Activated T-cell treated with anti-CD3 and anti-CD28 coated beads for 4 hours (primary cell): ENCODE measurements around the gene ATF6B.
"Not testable (repeated sequence)": the region's sequence is repeated elsewhere in the genome, so short reads cannot be mapped to it uniquely, and the experiment has no call there.

Source experiments
- DNase-seq: peaks from one replicate; pipeline ENCODE4 v3.0.0-alpha.2; 2020

ATF6B gene

DNA sequence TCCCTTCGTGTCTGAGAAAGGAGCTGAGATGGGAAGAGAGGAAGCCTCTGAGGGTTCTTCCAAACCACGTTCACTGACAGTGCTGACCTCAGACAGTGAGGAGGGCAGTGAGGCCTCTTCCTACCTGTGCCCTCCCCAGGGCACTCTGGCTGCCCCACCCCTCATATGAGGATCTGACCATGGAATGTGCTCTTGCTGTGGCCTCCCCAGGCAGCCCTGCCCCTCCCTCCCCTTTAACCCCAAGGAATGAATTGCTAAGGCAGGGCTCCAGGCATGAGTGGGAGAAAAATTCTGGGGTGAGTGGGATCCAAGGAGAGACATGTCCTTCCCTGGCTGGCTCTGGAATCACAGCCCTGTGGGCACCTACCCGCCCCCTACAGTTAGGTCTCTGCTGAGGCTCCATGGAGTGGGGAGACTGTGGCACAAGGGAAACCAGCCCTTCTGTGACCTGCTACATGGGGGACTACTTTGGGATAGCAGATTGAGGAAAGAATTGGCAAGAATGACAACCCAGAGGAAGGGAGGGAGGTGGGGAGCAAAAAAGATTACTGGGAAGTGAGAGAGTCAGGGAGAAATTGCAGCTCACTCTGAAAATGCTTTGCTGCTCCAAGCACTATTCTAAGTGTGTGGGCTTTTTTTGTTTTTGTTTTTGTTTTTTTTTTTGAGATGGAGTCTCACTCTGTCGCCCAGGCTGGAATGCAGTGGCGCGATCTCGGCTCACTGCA is 48.3 kb downstream of the ATF6B start:
- no peak for DNase-seq

DNA sequence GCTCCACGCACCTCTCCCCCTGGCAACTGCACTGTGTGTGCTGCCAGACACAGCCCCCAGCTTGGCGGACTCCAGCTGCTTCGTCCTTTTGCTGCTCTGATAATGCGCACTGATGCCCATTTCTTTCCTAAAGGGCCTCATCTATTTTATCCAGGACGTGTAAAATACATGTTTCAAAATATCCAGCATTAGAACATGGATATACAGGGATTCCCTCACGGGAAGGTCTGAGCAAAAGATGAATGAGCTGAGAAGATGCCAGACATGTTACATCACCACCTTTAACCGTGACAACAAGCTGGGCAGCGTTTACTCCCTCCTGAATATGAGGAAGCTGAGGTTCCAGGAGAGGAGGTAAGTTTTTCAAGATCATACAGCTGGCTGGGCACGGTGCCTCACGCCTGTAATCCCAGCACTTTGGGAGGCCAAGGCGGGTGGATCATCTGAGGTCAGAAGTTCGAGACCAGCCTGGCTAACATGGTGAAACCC is 51.7 kb downstream of the ATF6B start:
- no peak for DNase-seq

DNA sequence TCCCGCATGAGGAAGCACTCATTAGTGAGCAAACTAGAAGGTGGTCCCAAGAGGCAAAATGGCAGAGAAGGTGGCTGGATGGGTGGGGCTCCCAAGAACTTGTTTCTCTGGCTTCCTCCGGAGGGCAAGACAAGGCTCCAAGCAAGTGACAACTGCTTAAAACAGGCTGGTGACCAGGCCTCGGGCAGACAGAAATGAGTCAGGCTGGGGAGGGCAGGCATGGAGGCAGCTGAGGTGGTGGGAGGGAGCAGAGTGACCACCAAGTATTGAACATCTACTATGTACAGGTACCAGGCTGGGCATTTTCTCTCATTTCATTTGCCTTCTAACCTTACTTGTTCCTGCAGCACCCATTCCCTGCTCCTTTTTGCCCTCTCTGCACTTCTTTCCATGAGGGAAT is 52.3 kb downstream of the ATF6B start:
- no peak for DNase-seq

DNA sequence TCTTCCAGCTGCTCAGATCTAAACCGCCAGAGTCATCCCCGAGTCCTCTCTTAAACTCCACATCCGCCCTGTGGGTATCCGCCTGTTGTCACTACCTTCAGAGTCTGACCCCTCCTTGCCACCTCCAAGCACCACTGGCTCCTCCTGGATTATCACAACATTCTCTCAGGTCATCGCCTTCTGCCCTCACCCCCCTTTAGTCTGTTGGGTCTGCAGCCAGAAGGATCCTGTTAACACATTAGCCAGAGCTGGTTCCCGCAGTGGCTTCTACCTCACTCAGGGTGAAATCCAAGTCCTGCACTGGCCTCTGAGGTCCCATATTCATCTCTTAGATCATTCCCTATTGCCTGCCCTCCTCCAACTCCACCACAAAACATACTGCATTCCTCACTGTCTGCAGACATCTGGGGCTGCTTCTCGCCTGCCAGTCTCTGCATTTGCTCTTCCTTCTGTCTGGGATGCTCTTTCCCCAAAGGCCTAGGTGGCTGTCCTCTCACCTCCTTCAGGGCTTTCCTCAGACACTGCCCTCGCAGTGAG is 53.0 kb downstream of the ATF6B start:
- DNase-seq: no peak

DNA sequence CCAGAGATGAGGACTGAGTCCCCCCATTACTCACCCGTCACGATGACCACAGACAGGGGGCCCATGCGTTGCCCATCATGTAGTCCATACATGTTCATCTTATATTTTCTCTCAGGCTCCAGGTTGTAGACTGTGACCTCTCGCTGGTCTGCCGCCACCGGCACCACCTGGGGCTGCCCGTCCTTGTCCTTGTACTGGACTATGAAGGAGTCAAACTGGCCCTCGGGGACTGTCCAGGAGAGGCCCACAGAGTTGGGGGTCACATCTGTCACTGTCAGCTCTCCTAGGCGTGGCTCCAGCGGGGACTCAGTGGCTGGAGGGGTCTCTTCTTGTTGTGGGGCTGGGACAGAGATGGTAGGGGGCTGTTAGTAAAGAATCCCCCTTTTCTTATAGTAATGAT is 54.4 kb downstream of the ATF6B start:
- DNase-seq: no peak

DNA sequence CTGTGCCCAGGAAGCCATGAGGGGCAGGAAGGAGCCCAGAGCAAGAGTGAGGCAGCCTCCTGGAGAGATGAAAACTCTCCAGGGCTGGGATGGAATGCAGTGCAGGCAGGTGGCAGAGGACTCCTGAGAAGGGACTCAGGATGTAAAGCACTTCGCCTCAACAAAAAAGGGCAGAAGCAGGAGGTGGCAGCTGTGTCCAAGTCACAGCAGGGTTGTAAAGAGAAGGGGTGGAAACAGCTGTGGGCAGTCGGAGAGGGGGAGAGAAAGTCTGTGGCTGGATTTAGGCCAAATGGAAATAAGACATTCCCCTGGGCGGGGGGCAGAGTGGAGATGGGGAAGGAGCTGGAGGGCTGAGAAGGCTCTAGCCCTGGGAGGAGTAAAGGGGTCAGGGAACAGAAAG is 54.9 kb downstream of the ATF6B start:
- DNase-seq: no peak

DNA sequence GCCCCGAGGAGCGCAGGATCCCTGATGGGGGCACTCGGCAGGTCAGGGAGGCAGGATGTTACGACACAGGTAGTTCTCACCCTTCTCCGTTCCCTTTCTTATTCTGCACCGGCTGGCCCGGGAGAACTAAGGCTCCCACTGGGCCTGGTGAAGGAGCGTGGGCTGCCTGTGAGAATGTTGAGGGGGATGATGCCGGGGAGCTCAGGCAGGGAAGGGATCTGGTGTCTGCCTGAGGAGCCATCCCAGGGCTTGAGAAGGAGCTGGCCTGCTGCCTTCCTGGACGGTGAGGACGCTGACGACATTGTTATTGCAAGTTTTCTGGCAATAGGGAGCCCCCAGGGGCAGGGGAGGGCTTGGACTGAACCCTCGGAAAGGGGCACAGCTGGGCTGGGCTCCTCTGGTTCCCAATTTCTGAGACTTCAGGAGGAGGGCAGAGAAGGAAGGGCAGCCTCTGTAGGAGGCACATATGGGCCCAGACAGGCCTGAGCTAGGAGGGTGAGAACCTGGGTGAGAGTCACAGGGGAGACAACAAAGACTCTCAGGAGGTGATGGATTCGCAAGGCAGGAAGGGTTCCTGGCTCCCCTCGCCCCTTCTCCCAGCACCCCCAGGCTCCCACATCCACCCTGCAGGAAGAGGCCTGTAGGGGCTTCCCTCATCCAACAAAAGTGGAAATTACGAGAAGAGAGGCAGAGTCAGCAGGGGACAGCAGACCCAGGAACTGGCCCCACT is 57.1 kb downstream of the ATF6B start:
- no peak for DNase-seq

DNA sequence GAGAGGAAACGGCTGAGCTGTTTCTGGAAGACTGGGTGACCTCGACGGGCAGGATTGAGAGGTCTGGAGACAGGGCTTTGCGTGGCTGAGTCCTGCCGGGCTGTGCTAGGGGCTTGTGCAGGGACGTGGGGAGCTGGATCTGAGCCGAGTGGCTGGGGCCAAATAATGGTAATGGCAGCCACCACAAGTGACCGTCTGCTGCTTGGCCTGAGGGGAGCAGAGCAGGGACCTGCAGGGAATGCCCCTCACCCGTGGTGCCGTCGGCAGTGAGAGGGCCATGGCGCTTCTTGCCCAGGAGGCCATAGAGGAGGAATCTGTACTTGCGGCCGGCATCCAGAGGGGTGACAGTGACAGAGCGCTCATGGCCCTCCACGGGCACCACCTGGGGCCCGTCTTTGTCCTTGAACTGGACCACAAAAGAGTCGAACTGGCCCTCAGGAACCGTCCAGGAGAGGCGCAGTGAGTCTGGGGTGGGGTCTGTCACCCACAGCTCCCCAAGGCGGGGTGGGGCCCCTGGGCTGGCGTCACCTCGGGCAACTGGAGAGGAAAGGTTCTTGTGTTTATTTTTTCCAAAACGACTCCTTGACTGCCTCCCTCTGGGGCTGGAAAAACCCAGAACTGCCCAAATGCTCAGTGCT is 58.0 kb downstream of the ATF6B start:
- no peak for DNase-seq

DNA sequence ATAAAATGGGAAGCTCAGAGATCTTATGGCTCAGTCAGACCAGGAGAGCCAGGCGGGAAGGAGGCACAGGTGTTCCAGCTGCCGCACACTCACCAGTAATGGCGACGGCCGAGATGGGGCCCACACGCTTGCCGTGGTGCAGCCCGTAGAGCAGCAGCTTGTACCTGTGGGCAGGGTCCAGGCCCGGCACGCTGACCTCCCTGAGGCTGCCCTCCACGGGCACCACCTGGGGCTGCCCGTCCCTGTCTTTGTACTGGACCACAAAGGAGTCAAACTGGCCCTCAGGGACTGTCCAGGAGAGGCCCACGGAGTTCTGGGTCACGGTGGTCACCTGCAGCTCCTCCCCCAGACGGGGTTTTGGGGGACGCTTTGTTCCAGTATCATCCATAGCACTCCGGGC is 58.6 kb downstream of the ATF6B start:
- no peak for DNase-seq

DNA sequence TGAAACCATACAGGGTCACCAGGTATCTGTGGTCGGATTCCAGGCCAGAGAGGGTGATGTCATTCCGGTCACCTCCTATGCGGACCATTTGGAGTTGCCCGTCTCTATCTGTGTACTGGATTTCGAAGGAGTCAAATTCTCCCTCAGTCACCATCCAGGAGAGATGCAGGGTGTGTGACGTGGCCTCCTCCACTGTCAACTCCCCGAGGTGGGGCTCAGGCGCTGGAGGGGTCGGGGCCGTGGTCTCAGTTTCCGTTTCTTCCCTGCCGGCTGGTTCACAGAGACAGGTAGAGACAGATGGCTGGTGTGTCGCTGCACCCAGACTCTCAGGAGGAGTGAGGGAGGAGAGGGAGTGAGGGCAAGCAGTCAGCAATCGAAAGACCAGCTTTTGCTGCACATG is 59.2 kb downstream of the ATF6B start:
- no peak for DNase-seq

DNA sequence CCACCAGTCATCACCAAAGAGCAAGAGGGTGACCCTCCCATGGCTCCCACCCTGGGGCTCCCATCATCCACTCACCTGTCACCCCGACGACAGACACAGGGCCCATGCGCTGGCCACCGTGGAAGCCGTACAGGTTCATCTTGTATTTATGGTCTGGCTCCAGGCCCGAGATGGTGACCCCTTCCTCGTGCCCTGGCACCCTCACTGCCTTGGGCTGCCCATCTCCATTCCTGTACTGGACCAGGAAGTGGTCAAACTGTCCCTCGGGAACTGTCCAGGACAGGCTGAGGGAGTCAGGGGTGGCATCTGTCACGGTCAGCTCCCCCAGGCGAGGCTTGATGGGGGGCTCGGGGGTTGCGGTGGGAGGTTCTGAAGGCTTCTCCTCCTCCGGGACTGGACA is 59.7 kb downstream of the ATF6B start:
- not testable (repeated sequence) for DNase-seq

DNA sequence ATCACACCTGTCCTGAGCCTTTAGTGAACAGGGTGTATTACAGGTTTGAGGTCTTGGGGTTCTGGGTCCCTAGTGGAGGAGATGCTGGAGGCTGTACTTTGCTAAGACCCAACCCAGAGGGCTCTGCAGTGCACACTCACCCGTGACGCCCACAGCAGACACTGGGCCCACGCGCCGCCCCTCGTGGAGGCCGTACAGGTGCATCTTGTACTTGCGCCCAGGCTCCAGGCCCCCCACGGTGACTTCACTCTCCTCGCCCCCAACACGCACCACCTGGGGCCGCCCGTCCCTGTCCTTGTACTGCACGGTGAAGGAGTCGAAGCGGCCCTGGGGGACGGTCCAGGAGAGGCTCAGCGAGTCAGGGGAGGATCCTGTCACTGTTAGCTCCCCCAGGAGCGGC is 60.5 kb downstream of the ATF6B start:
- not testable (repeated sequence) for DNase-seq
